NK-92 (cell line): Measurements from ENCODE around the gene LETM1.

Experiments used
- DNase-seq: peaks from one replicate; lab custom pipeline; 2025; ENCODE audit not compliant: unreplicated experiment; lab: John Stamatoyannopoulos, UW

LETM1 gene

GRCh38 chr4:1797298-1797860 is 58.6 kb downstream of the LETM1 start:
- DNase-seq = no peak

GRCh38 chr4:1796486-1797204 is 59.3 kb downstream of the LETM1 start:
- no peak for DNase-seq

- DNase-seq = no peak
These were observed 60.4 kb downstream of the LETM1 start for GRCh38 chr4:1795299-1796195.

GRCh38 chr4:1794809-1795298 is 61.1 kb downstream of the LETM1 start:
- no peak for DNase-seq

- no peak for DNase-seq
These were observed 61.8 kb downstream of the LETM1 start for GRCh38 chr4:1793940-1794808.

- DNase-seq = no peak
These were observed 62.5 kb downstream of the LETM1 start for GRCh38 chr4:1793496-1793840.

GRCh38 chr4:1792832-1793495 is 63.0 kb downstream of the LETM1 start, which contains the start of gene FGFR3:
Gene FGFR3 (plus strand): TSS chr4:1793293. CDS start chr4:1793935, 642 bp downstream.
- no peak for DNase-seq

- DNase-seq = no peak
These were observed 63.7 kb downstream of the LETM1 start for GRCh38 chr4:1792158-1792831.

- DNase-seq = no peak
These were observed 66.0 kb downstream of the LETM1 start for GRCh38 chr4:1790005-1790404.

GRCh38 chr4:1789552-1789951 is 66.4 kb downstream of the LETM1 start:
- DNase-seq = no peak

- DNase-seq = no peak
These were observed 67.5 kb downstream of the LETM1 start for GRCh38 chr4:1788254-1788973.

GRCh38 chr4:1787411-1788077 is 68.4 kb downstream of the LETM1 start:
- DNase-seq = no peak

- DNase-seq = no peak
These were observed 69.2 kb downstream of the LETM1 start for GRCh38 chr4:1786544-1787362.

- DNase-seq = no peak
These were observed 70.4 kb downstream of the LETM1 start for GRCh38 chr4:1785592-1785991.

- DNase-seq = no peak
These were observed 71.0 kb downstream of the LETM1 start for GRCh38 chr4:1784789-1785591.

GRCh38 chr4:1784395-1784788 is 71.6 kb downstream of the LETM1 start:
- DNase-seq = no peak

GRCh38 chr4:1783970-1784369 is 72.0 kb downstream of the LETM1 start:
- DNase-seq = no peak
